ENCODE measurements around the gene CDC40.
"Not testable (repeated sequence)": the region's sequence is repeated elsewhere in the genome, so short reads cannot be mapped to it uniquely, and the experiment has no call there.

DNA sequence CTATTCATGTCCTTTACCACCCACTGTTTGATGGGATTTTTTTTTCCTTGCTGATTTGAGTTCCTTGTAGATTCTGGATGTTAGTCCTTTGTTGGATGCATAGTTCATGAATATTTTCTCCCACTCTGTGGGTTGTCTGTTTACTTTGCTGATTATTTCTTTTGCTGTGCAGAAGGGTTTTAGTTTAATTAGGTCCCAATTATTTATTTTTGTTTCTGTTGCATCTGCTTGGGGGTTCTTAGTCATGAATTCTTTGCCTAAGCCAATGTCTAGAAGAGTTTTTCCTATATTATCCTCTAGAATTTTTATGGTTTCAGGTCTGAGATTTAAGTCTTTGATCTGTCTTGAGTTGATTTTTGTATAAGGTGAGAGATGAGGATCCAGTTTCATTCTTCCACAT, 92.6 kb downstream of the CDC40 start:
- not testable (repeated sequence) for TF ChIP-seq POLR2A (IDR thresholded peaks at IDR 0.05)
- TF ChIP-seq, protein P1, sequence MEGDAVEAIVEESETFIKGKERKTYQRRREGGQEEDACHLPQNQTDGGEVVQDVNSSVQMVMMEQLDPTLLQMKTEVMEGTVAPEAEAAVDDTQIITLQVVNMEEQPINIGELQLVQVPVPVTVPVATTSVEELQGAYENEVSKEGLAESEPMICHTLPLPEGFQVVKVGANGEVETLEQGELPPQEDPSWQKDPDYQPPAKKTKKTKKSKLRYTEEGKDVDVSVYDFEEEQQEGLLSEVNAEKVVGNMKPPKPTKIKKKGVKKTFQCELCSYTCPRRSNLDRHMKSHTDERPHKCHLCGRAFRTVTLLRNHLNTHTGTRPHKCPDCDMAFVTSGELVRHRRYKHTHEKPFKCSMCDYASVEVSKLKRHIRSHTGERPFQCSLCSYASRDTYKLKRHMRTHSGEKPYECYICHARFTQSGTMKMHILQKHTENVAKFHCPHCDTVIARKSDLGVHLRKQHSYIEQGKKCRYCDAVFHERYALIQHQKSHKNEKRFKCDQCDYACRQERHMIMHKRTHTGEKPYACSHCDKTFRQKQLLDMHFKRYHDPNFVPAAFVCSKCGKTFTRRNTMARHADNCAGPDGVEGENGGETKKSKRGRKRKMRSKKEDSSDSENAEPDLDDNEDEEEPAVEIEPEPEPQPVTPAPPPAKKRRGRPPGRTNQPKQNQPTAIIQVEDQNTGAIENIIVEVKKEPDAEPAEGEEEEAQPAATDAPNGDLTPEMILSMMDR (IDR thresholded peaks at IDR 0.05), result not testable (repeated sequence)
